Activated T-cell treated with anti-CD3 and anti-CD28 coated beads, Interleukin-2, amount 50 U/mL, for 4 hours (primary cell): Measurements from ENCODE around the gene PAN3. TPM values are rescaled to one million over a fixed set of nuclear protein-coding genes. Genes with fewer than 3 reads are reported as not detected.
A peak's percentile ranks its signal among the peaks of the same experiment; 100 is the strongest.
"Not testable (repeated sequence)": the region's sequence is repeated elsewhere in the genome, so short reads cannot be mapped to it uniquely, and the experiment has no call there.

Source experiments
- ATAC-seq, 2 donors: fragments of 200-7000 bp; cut with Tn5 transposase; one replicate each; pipeline ENCODE4 v1.10.0; 2021
- DNase-seq: peaks from one replicate; pipeline ENCODE4 v3.0.0-alpha.2; 2020
- H3K27me3 Mint-ChIP-seq: one replicate; pipeline ENCODE4 v1.8.0; 2021; ENCODE audit warnings: low read depth, mixed read lengths
- H3K36me3 Mint-ChIP-seq: one replicate; pipeline ENCODE4 v1.8.0; 2022; ENCODE audit warnings: mixed read lengths; ENCODE audit not compliant: insufficient read depth
- H3K4me1 Mint-ChIP-seq: one replicate; pipeline ENCODE4 v1.8.0; 2021; ENCODE audit warnings: low read depth, mixed read lengths
- H3K4me3 Mint-ChIP-seq: one replicate; pipeline ENCODE4 v1.8.0; 2021; ENCODE audit warnings: mild to moderate bottlenecking, moderate library complexity, mixed read lengths
- H3K9me3 Mint-ChIP-seq: one replicate; pipeline ENCODE4 v1.8.0; 2021; ENCODE audit warnings: mixed read lengths
- total RNA-seq, 3 donors: library from RNA; stranded (reverse); gene quantifications; one replicate each; pipeline ENCODE4 v1.2.1, GENCODE V29; 2021

PAN3 gene, protein sequence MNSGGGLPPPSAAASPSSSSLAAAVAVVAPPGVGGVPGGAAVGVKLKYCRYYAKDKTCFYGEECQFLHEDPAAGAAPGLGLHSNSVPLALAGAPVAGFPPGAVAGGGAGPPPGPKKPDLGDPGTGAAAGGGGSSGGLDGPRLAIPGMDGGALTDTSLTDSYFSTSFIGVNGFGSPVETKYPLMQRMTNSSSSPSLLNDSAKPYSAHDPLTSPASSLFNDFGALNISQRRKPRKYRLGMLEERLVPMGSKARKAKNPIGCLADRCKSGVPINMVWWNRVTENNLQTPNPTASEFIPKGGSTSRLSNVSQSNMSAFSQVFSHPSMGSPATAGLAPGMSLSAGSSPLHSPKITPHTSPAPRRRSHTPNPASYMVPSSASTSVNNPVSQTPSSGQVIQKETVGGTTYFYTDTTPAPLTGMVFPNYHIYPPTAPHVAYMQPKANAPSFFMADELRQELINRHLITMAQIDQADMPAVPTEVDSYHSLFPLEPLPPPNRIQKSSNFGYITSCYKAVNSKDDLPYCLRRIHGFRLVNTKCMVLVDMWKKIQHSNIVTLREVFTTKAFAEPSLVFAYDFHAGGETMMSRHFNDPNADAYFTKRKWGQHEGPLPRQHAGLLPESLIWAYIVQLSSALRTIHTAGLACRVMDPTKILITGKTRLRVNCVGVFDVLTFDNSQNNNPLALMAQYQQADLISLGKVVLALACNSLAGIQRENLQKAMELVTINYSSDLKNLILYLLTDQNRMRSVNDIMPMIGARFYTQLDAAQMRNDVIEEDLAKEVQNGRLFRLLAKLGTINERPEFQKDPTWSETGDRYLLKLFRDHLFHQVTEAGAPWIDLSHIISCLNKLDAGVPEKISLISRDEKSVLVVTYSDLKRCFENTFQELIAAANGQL
- total RNA-seq = 10 to 100 TPM; 23.0 to 26.2 (median 26.1) TPM

DNA sequence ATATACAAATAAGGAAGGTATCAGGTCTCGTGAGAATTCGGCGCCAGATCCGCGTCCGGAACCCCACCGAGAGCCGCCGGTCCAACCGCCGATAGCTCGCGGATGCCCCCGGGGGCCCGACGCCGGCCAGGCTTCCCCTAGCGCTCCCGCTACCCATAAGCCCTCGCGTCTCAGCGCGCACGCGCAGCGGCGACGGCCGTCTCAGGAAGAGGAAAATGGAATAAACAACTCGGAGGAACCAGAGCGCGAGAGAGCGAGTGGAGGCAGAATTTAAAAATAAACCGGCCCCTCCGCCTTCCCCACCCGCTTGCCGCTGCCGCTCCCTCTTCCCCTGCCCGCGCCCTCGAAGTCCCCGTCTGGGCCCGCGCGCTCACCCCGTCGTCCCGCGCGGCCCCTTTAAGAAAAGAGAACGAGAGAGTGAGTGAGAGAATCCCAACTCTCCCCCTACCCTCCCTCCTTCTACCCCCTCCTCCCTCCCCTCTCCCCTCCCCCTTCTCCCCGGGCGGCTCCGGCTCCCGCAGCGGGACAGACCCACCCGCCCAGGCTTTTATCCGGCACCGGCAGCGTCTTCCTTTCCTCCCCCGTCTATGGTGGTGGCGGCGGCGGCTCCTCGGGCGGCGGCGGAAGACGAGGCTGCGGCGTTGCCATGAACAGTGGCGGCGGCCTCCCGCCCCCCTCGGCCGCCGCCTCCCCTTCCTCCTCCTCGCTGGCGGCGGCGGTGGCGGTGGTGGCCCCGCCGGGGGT, at the start of gene PAN3:
TSS of gene PAN3 (plus strand) at position 534 of the 744 bp plus-strand sequence. CDS start at position 647, 113 bp downstream.
- peak; percentile 86 for DNase-seq
- peaks cover 47% of the 10 kb centered on the region for H3K4me1 Mint-ChIP-seq
- H3K36me3 Mint-ChIP-seq = no peaks in the 10 kb centered on the region
- no peaks in the 10 kb centered on the region for H3K27me3 Mint-ChIP-seq
- H3K4me3 Mint-ChIP-seq = peak within 1 kb of the TSS; percentile 86
- peak; percentile 59 to 62 for ATAC-seq
- no peaks in the 10 kb centered on the region for H3K9me3 Mint-ChIP-seq

GRCh38 chr13:28089065-28089464, 49.3 kb upstream of the PAN3 start:
- Mint-ChIP-seq H3K4me1 (no peaks in the 10 kb centered on the region), H3K36me3 (no peaks in the 10 kb centered on the region), H3K4me3 (no peak overlapping the region), H3K9me3 (no peaks in the 10 kb centered on the region), H3K27me3 (peaks cover 16% of the 10 kb centered on the region)
- ATAC-seq (no peak), DNase-seq (no peak)

GRCh38 chr13:28092431-28092830, 45.9 kb upstream of the PAN3 start:
- Mint-ChIP-seq H3K9me3 (no peaks in the 10 kb centered on the region), H3K4me1 (no peaks in the 10 kb centered on the region), H3K27me3 (peaks cover 20% of the 10 kb centered on the region), H3K36me3 (no peaks in the 10 kb centered on the region), H3K4me3 (no peak overlapping the region)
- no peak for DNase-seq
- ATAC-seq = no peak

DNA sequence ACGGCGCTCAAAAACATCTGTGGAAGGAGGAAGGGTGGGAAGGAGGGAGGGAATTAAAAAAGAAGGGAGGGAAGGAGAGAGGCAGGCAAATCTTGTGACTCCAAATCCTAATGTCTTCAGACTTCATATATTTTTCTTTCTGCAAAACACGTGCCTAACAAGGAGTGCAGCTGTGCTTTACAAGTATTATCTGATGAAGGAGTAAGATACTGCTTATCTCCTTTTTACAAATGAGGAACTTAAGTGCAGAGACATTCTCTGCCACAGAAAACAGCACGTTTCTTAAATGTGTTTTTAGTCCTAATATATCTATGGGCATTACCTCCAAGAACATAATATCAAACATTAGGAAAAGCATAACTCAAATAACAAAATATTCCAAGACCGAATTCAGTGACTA, 44.5 kb upstream of the PAN3 start:
- DNase-seq = no peak
- H3K27me3 Mint-ChIP-seq = peaks cover 28% of the 10 kb centered on the region
- H3K4me1 Mint-ChIP-seq = no peaks in the 10 kb centered on the region
- no peak overlapping the region for H3K4me3 Mint-ChIP-seq
- H3K9me3 Mint-ChIP-seq = no peaks in the 10 kb centered on the region
- no peak for ATAC-seq
- H3K36me3 Mint-ChIP-seq = no peaks in the 10 kb centered on the region

GRCh38 chr13:28094306-28094705, 44.0 kb upstream of the PAN3 start:
- Mint-ChIP-seq H3K36me3 (no peaks in the 10 kb centered on the region), H3K4me3 (no peak overlapping the region), H3K27me3 (peaks cover 31% of the 10 kb centered on the region), H3K9me3 (no peaks in the 10 kb centered on the region), H3K4me1 (peaks cover under 1% of the 10 kb centered on the region)
- ATAC-seq = no peak
- DNase-seq = no peak

GRCh38 chr13:28097503-28097902, 40.8 kb upstream of the PAN3 start:
- H3K4me1 Mint-ChIP-seq = peaks cover 9% of the 10 kb centered on the region
- DNase-seq (no peak), ATAC-seq (no peak)
- no peaks in the 10 kb centered on the region for H3K36me3 Mint-ChIP-seq
- H3K9me3 Mint-ChIP-seq = no peaks in the 10 kb centered on the region
- no peak overlapping the region for H3K4me3 Mint-ChIP-seq
- H3K27me3 Mint-ChIP-seq = peaks cover 49% of the 10 kb centered on the region

DNA sequence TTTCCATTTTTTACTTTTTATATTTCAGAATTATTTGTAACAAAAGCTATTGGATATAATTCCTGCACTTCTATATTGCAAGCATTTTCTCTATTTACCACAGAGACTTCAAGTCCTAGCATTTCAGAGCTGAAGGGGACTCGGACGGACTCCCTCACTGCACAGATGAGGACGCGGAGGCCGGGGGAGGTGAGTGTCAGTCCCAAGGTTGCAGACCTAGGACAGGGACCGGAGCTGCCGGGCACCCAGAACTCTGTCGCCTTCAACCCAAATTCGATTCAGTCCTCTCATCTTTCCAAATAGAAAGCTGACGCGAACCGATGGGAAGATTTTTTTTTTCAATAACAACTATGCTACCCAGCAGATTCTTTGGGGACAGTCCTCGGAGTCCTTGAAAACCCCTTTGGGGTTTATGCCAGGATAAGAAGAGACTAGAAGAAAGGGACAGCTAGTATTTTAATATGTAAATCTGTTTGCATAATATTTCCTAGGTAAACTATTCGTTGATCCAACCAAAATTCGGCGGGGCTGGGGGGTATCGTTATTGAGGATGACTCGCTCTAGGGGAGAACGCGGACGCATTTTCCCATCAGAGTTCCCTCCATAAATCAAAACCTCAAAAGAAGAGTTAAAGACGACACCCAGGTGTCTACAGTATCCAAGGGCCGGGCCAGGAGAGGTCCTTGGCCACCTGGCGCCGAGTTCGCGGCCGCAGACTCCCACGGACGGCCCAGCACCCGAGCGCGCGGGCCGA, 38.8 kb upstream of the PAN3 start:
- Mint-ChIP-seq H3K36me3 (no peaks in the 10 kb centered on the region), H3K9me3 (no peaks in the 10 kb centered on the region), H3K4me3 (peak overlapping the region; percentile 56), H3K4me1 (peaks cover 9% of the 10 kb centered on the region), H3K27me3 (peaks cover 50% of the 10 kb centered on the region)
- ATAC-seq = no peak
- no peak for DNase-seq

DNA sequence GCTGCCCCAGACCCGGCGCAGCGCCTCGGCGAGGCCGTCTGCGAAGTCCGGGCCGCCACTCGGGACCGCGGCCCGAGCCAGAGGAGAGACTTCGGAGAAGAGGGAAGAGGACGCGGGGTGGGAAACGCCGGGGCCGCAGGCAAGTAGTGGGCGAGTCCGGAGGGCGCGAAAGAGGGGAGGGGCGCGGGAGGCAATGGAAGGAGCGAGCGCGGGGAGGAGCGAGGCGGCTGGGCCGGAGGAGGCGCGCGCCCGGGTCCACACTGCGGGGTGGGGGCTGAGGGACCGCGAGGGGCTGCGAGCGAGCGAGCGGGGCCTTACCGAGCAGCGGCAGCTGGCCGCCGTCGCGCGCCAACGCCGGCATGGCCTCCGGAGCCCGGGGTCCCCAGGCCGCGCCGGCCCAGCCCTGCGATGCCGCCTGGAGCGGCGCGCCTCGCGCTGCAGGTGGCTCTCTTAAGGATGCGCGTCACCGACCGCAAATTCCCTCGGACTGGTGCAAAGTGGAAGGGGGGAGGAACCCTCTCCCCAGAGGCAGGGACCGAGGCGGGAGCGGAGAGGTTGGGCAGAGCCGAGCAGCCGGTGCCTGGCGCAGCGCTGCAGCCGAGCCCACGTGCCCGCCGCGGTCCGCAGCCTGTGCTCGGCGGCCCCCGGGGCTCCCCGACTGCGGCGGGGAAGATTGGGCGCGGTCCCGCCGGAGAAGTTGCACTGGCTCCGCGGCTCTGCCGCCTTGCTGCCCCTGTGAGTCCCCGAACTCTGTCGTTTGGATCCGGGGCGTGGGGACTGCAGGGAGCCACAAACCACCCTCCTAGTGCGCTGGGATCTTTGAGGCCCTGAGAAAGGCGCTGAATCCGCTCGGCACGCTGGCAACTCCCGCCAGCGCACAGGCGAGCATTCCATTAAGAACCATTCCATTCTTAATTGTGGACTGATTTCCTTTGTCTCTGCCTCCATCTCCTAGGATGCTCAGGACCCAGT, 37.9 kb upstream of the PAN3 start, which contains the start of gene FLT3:
TSS of gene FLT3 (minus strand) at position 427 of the 972 bp plus-strand sequence. CDS start at position 361, 66 bp downstream.
- ATAC-seq (peak; percentile 81 to 87), DNase-seq (no peak)
- Mint-ChIP-seq H3K27me3 (peaks cover 52% of the 10 kb centered on the region), H3K4me3 (peak within 1 kb of the TSS; percentile 56), H3K9me3 (no peaks in the 10 kb centered on the region), H3K36me3 (no peaks in the 10 kb centered on the region), H3K4me1 (peaks cover 9% of the 10 kb centered on the region)

GRCh38 chr13:28101886-28102285, 36.5 kb upstream of the PAN3 start:
- H3K9me3 Mint-ChIP-seq, ATAC-seq, H3K4me3 Mint-ChIP-seq, H3K36me3 Mint-ChIP-seq, DNase-seq, H3K4me1 Mint-ChIP-seq: not testable (repeated sequence)
- peaks cover 50% of the 10 kb centered on the region for H3K27me3 Mint-ChIP-seq

- H3K4me3 Mint-ChIP-seq = no peak overlapping the region
- ATAC-seq = no peak
- no peaks in the 10 kb centered on the region for H3K36me3 Mint-ChIP-seq
- no peaks in the 10 kb centered on the region for H3K4me1 Mint-ChIP-seq
- no peaks in the 10 kb centered on the region for H3K9me3 Mint-ChIP-seq
- DNase-seq = no peak
- H3K27me3 Mint-ChIP-seq = peaks cover 14% of the 10 kb centered on the region
Observed at GRCh38 chr13:28106976-28107375, 31.4 kb upstream of the PAN3 start.

- Mint-ChIP-seq H3K36me3 (no peaks in the 10 kb centered on the region), H3K27me3 (no peaks in the 10 kb centered on the region), H3K4me1 (no peaks in the 10 kb centered on the region), H3K9me3 (no peaks in the 10 kb centered on the region), H3K4me3 (no peak overlapping the region)
- ATAC-seq (no peak), DNase-seq (no peak)
Observed at GRCh38 chr13:28110414-28110813, 27.9 kb upstream of the PAN3 start.

DNA sequence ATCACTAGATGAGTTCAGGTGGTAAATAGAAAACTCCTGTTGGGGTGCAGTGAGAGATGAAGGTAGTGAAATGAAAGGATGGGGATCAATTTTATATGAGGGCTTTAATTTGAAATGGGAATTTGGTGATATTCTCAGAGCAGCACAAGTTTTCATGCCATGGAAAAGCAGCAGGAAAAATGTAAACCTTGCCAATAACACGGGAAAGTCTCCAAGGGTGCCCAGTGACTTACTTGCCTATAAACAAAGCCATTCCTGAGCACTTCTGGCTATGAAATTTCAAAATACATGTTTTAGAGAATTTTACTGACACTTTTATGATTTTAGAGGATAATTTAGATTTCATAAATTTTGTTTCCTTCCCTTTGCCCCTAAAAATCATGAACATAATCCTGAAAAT, 21.6 kb upstream of the PAN3 start:
- DNase-seq = no peak
- Mint-ChIP-seq H3K4me1 (no peaks in the 10 kb centered on the region), H3K36me3 (no peaks in the 10 kb centered on the region), H3K4me3 (no peak overlapping the region), H3K27me3 (peaks cover 11% of the 10 kb centered on the region), H3K9me3 (no peaks in the 10 kb centered on the region)
- no peak for ATAC-seq
